Stimulated activated naive CD4-positive, alpha-beta T cell (primary cell): Measurements from ENCODE around the gene AP4E1.
"Not testable (repeated sequence)": the region's sequence is repeated elsewhere in the genome, so short reads cannot be mapped to it uniquely, and the experiment has no call there.

ENCODE experiments used
- DNase-seq, 6 experiments: peaks; one replicate each; lab custom pipeline; 2025; lab: John Stamatoyannopoulos, UW

The AP4E1 gene

DNA sequence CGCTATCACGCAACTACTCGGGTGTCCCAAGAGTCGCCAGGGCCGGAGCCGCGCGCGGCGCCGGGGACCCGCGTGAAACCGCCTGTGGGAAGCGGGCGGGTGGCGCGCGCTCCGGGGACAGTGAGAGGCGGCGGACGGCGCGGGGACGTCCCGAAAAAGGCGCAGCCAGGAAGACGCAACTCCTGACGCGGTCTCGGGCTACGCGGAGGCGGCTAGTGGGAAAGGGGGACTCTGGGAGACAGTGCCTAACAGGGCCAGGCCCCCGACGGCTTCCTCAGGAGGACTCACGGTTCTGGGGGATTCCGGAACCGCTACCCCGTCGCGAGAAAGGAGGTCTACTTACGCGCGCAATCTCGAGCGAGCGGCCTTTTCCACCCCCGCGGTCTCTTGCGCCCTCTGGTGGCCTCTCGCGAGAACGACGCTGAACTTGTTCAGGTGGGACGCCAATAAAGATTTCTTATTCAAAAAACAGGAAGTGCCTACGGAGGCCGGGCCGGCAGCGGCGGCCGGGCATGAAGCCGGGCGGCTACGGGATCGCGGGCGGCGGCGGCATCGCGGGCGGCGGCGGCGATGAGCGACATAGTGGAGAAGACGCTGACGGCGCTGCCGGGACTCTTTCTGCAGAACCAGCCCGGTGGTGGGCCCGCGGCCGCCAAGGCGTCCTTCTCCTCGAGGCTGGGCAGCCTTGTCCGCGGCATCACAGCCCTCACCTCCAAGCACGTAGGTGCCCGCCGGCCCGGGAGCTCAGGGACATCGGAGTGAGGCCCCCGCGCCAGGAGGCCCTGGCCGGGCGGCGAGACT is at the start of gene AP4E1:
Gene AP4E1 (plus strand): TSS at position 475 of the 801 bp plus-strand sequence. CDS start 96 bp downstream, at position 571.
- DNase-seq = peak; percentile 88 to 97 (median 92)

DNA sequence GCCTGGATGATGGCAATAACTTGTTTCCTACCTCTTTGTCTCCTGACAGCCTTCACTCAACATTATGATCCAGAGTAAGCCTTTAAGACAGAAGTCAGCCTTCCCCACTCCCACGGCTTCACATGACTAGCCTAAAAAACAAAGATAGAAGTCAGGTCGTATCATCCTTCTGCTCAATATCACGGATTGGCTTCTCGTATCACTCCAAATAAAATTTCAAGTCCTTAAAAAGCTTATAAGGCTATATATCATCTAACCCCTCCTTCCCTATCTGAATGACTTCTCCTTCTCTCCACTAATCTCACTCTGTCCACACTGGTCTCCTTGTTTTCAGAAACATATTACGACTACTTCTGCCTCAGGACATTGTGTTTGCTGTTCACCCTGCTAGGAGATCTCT is 47.7 kb upstream of the AP4E1 start:
- DNase-seq = no peak

GRCh38 chr15:50862553-50862952 is 45.9 kb upstream of the AP4E1 start:
- no peak for DNase-seq

- no peak for DNase-seq
Measured at GRCh38 chr15:50864873-50865272, 43.6 kb upstream of the AP4E1 start.

DNA sequence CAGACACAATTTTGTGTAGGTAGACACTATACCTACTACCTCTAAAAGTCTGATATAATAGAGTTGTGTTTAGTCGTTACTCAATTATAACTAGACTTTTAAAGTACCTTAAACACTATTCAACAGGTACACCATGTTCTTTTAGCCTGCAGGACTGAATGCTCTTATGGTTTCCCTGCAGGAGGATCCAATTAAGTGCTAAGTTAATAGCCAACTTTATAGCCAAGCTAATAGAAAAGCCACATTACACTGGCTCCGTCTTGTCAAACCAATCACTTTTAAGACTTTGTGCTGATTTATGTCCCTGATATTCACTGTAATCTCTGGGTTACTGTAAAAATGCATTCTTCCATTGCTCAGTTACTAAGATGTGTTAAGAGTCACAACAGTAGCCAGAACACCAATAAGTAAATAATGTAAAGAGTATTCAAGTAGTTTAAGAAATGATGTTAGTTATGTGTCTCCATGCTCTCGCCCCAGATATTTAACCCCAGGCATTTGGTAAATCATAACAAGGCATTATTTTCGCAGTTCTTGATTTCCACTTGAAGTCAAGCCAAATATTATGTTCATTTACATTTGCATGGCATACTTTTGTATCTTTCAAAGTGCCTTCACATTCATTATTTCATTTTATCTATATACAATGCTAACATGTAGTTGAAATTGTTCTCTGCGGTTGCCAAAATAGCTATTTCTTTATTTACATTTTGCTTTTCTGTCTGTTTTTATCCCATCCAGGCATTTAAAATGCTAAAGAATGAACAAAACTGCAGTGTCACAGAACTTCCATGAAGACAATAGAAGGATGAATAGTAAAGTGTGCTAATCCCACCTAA is 42.7 kb upstream of the AP4E1 start:
- no peak for DNase-seq

GRCh38 chr15:50871832-50872231 is 36.7 kb upstream of the AP4E1 start:
- no peak for DNase-seq

- no peak for DNase-seq
Measured at GRCh38 chr15:50872832-50873426, 35.6 kb upstream of the AP4E1 start.

- DNase-seq = no peak
Measured at GRCh38 chr15:50873935-50874361, 34.5 kb upstream of the AP4E1 start.

DNA sequence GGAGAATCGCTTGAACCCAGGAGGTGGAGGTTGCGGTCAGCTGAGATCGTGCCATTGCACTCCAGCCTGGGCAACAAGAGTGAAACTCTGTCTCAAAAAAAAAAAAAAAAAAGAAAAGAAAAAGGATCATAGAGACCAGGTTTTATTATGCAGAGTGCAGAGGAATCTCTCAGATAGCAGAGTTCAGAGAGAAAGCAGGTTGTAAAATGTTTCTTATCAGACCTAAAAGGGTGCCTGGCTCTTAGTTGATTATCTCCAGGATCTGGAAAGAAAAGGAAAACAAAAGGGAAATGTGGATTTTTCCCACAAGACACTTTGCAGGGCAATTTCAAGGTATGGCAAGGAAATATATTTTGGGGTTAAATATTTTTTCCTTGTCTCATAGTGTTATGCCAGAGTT is 33.2 kb upstream of the AP4E1 start:
- not testable (repeated sequence) for DNase-seq

DNA sequence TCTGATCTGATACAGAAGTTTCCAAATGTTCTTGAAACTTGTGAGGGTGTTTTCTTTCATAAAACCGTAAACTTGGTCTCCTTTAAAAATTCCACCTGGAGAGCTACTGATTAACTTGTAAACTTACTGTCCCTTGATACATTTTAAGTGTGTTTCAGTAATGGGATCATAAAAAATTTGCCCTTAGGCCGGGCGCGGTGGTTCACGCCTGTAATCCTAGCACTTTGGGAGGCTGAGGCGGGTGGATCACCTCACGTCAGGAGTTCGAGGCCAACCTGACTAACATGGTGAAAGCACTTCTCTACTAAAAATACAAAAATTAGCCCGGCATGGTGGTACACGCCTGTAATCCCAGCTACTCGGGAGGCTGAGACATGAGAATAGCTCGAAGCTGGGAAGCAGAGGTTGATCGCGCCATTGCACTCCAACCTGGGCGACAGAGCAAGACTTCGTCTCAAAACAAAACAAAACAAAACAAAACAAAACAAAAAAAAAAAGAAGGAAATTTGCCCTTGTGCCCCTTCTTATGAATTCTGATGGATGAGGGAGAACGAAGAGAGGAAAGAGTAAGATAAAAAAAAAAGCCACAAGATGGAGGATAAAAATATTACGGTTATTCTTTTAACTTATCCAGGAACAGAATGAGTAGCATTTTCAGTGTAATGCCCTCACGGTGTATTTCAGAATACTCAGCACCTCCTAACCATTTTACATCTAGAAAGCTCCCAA is 32.1 kb upstream of the AP4E1 start:
- peak in 1 of 6 experiments; percentile 12 for DNase-seq

GRCh38 chr15:50876989-50877360 is 31.5 kb upstream of the AP4E1 start:
- peak; percentile 25 to 76 (median 38) for DNase-seq

GRCh38 chr15:50879016-50879617 is 29.4 kb upstream of the AP4E1 start:
- DNase-seq = no peak

GRCh38 chr15:50880206-50880605 is 28.3 kb upstream of the AP4E1 start:
- no peak for DNase-seq

- peak in 1 of 6 experiments; percentile 3 for DNase-seq
Measured at GRCh38 chr15:50880651-50881114, 27.8 kb upstream of the AP4E1 start.

DNA sequence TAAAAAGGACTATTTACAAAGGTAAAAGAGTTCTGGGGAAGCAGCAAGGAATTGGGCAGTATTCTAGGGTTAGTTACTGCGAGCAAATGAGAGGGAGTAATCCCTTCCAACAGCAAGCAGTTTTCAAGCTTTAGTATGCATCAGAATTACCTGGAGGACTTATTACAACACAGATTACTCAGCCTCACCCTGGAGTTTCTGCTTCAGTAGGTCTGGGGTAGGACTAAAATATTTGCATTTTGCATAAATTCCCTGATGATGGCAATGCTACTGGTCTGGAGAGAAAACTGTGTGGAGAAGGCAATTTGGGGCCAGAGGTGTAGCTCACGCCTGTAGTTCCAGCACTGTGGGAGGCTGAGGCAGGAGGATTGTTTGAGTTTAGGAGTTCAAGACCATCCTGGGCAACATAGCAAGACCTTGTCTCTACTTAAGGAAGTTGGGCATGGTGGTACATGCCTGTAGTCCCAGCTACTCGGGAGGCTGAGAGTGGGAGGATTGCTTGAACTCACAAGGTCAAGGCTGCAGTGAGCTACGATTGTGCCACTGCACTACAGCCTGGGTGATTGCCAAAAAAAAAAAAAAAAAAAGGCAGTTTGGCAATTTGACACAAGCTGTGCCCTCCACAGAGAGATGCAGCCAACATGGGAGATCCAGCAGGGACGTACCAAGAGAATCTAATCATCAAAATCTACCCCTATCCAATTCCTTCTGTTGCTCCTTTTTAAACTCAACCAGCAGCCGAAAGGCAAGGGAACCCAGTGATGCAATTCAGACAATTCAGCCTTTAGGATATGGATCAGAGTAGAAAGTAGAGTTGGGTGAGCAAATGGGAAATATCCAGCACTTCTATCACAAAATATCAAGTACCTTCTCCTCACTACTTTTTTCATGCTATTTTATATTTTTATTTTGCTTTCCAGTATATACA is 27.1 kb upstream of the AP4E1 start:
- DNase-seq = no peak

GRCh38 chr15:50883903-50884302 is 24.6 kb upstream of the AP4E1 start:
- DNase-seq = no peak

DNA sequence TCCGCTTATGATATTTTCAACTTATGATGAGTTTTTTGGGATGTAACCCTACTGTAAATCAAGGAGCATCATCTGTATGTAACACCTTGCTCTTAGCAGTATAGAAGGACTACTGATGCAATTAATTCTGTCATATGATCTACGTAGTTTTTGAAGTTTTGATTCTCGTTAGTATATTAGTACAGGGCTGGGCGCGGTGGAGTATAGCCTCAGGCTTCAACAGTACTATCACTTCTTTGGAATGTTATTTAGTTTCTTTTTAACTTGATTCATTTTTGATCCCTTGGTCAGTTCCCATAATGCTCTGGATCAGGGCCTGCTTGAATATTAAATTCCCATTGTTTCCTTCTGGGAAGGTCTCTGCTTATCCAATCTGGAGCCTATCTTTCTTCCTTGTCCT is 23.9 kb upstream of the AP4E1 start:
- DNase-seq = no peak

GRCh38 chr15:50886139-50886467 is 22.4 kb upstream of the AP4E1 start:
- no peak for DNase-seq

DNA sequence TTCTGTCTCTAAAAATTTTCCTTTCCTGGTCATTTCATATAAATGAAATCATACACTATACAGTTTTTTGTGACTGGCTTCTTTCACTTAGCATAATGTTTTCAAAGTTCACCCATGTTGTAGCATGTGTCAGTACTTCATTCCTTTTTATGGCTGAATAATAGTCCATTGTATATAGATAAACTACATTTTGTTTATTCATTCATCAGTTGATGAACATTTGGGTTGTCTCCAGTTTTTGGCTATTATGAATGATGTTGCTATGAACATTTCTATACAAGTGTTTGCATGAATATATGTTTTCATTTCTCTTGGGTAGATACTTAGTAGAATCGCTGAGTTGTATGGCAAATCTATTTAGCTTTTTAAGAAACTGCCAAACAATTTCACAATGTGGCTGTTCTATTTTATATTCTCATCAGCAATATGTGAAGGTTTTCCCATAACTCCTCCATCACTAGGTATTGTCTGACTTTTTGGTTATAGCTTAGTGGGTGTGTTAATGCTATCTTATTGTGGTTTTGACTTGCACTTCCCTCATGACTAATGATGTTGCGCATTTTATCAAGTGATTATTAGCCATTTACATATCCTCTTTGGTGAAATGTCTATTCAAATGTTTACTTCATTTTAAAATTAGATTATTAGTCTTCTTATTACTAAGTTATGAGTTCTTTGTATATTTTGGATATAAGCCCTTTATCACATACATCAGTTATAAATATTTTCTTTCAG is 21.7 kb upstream of the AP4E1 start:
- DNase-seq = no peak

DNA sequence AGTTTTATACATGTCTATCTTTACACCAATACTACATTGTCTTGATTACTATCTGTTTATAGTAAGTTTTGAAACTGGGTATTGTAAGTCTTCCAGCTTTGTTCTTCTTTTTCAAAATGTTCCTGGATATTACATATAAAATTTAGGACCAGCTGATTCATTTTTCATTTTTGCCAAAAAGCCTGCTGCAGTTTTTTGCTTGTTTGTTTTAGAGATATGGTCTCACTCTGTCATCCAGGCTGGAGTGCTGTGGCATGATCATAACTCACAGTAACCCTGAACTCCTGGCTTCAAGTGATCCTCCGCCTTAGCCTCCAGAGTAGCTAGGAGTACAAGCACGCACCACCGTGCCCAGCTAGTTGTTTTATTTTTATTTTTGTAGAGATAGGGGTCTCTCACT is 20.4 kb upstream of the AP4E1 start:
- DNase-seq = no peak
